GM21576 (cell line): Measurements from ENCODE around the gene TUB.

ENCODE experiments used
- ATAC-seq: cut with Tn5 transposase; IDR thresholded peaks from one replicate; pipeline ENCODE4 v1.9.1; 2021; ENCODE audit warnings: mild to moderate bottlenecking, moderate library complexity; ENCODE audit not compliant: unreplicated experiment

The TUB gene

GRCh38 chr11:8045839-8046238 is 35.2 kb upstream of the TUB start:
- no peak for ATAC-seq

DNA sequence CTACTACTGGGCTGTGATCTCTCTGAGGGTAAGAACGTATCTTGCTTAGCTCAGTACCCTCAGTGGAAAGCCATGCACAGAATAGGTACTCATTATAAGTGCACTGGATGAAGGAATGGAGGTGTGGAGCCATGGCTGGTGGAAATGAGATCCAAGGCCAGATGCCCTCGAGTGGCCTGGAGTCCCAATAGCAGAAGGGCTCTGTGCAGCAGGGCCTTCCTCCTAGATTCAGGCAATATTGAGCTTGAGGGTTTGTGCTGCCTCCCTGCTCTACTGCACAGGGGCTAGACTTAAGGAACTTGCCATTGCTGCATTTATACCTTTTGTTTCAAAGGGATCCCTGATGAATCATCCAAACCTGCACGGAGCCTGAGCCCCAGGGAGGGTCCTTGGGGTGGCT is 33.6 kb upstream of the TUB start:
- ATAC-seq: no peak

GRCh38 chr11:8049084-8049483 is 31.9 kb upstream of the TUB start:
- ATAC-seq: no peak

- no peak for ATAC-seq
Measured at GRCh38 chr11:8055091-8055835, 25.7 kb upstream of the TUB start.

GRCh38 chr11:8055836-8056526 is 25.0 kb upstream of the TUB start:
- ATAC-seq: no peak

GRCh38 chr11:8056810-8057463 is 24.1 kb upstream of the TUB start:
- ATAC-seq: no peak

DNA sequence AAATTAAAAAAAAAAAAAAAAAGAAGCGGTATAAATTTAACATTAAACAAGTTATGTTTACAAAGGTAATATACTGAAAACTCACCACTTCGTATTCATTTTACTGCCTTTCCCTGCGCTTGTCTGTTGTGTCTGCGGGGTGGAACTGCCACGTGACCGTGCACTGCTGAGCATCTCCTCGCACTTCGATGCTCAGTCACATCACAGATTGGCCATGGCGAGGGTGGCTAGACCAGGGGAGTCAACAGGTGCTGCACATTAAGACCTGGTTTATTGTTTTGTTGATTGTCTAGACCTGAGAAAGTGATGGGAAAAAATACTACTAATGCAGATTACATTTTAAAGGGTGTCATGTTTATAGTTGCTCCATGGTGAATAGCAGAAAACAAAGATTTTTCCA is 22.8 kb upstream of the TUB start:
- ATAC-seq: no peak

DNA sequence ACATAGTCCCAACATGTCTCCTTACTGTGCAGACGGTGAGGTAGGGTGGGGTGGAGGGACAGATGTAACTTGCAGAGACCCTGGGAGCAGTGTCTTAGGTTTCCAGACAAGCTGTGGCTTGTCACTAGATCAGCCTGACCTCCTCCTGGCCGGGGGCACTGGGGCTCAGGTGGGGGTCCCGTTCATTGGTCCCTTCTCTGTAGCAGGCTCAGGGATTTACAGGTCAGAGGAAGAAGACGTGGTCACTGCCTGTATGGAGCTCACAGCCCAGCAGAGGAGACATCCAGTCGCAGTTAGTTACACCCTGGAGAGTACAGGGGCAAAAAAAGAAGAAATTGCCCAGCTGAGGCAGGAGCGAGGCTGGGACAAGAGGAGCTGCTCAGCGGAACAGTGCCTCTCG is 22.0 kb upstream of the TUB start:
- ATAC-seq: no peak

- ATAC-seq: no peak
Measured at GRCh38 chr11:8059571-8060011, 21.4 kb upstream of the TUB start.

DNA sequence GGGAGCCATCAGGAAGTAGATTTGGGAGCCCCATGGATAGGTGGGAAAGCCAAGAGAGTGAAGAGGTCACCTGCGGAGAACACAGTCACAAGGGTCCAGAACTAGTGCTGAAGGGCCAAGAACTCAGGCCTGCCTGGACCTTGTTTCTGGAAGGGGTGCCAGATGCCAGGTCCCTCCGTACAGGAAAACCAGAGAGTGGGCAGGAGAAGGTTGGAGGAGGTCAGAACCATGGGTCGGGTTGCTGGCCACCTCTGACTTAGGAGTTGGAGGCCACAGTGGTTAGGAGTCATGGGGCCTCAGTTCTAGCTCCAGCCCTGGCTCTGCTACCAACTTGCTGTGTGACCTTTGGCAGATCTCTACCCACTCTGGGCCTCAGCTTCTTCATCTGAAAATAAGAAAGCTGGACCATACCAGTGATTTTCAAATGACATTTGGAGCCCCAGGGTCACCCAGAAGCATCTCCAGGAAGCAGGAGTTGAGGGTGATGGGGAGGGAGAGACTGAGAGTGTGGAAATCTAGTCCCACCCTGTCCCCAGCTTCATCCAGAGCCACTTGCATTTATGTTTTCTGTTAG is 20.8 kb upstream of the TUB start:
- ATAC-seq: no peak

- no peak for ATAC-seq
Measured at GRCh38 chr11:8060801-8061554, 20.0 kb upstream of the TUB start.

GRCh38 chr11:8061555-8062428 is 19.2 kb upstream of the TUB start:
- ATAC-seq: no peak

GRCh38 chr11:8062781-8063257 is 18.2 kb upstream of the TUB start:
- no peak for ATAC-seq

DNA sequence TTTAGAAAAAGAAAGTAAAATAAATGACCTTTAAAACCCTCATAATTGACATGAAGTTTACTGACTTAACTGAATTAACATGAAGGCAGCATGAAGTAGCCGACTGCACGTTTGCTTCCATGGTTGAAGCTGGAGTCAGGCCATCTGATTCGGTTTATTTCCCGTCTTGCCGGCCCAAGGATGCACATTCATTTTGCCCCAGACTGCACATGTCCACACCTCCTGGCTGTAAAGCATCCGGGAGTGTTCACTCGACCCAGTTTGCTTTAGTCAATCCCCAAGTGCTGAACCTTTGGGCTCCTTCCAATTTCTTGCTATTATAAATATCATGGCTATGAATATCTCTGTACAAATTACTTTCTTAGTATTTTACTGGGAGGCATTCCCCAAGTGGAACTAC is 17.7 kb upstream of the TUB start:
- ATAC-seq: no peak

DNA sequence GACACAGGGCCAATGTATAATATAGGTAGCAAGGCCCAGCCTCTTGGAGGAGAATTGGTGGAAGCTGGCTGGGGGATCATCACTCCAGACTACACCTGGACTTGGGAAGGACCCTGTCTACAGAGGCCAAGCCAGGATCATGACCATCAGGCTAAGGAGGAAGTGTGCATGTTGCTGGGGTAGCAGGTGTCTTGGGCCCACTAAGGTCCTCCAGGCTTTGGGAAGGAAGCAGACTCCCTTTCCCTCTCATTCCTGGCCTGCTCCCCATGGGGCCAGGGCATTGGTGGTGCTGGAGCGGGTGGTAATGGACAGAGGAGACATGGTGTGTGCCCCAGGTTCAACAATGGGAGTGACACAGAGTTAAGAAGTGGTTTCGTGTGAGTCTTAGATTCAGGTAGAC is 16.0 kb upstream of the TUB start:
- ATAC-seq: no peak

- ATAC-seq: no peak
Measured at GRCh38 chr11:8066036-8066910, 14.7 kb upstream of the TUB start.

GRCh38 chr11:8066911-8067455 is 14.0 kb upstream of the TUB start:
- no peak for ATAC-seq

DNA sequence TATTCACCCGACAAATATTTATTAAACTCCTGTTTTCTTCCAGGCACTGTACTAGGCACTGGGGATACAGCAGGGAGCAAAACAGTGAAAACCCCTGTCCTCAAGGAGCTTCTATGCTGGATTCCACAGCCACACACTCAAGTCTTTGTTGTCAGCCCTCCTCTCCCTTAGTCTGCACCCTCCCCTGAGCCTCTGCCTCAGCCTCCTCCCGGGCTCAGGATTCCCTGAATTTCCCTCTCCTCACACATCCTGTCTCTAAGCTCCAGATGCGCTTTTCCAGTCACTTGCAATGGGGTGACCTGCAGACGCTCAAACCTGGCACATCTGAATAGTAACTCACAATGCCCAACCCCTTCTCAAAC is 13.5 kb upstream of the TUB start:
- ATAC-seq: no peak
